IMR-90 (cell line): ENCODE data around the gene DIPK1B. TPM values are rescaled to one million over a fixed set of nuclear protein-coding genes. Genes with fewer than 3 reads are reported as not detected.

Experiments used
- ATAC-seq: fragments of 200-7000 bp; cut with Tn5 transposase; 2 replicates; pipeline ENCODE4 v1.9.1; 2020; ENCODE audit warnings: low read depth, mild to moderate bottlenecking, moderate library complexity
- BruUV-seq: library from RNA; stranded (reverse); fragments of 400-500 nt; replicated peaks from 2 replicates; lab custom pipeline; 2021; lab: Mats Ljungman, UMichigan
- CTCF ChIA-PET: fragments of 300-600 bp; formaldehyde crosslinking; extraction: SDS; loops from one replicate; lab custom pipeline; 2021; ENCODE audit warnings: antibody characterized with exemption; lab: Yijun Ruan, JAX
- POLR2A ChIA-PET: fragments of 300-600 bp; sonication (Branson Sonifier 250); formaldehyde crosslinking; loops from one replicate; lab custom pipeline; 2022; ENCODE audit warnings: antibody characterized with exemption; ENCODE audit not compliant: unreplicated experiment; lab: Charles Lee
- DNase-seq: peaks from one replicate; pipeline ENCODE4 v3.0.0; 2013
- H2AFZ ChIP-seq: replicated peaks from 2 replicates; pipeline ENCODE3; 2013; ENCODE audit warnings: low read length, mild to moderate bottlenecking; ENCODE audit not compliant: poor library complexity
- H2AK5ac ChIP-seq: 2 replicates; pipeline ENCODE4 v1.6.1; 2013; ENCODE audit warnings: low read depth, low read length, inconsistent platforms
- H2AK9ac ChIP-seq: replicated peaks from 2 replicates; pipeline ENCODE3; 2013; ENCODE audit warnings: mild to moderate bottlenecking, low read depth, low read length, moderate library complexity; ENCODE audit not compliant: poor library complexity
- H2BK120ac ChIP-seq: 2 replicates; pipeline ENCODE4 v1.6.1; 2013; ENCODE audit warnings: low read depth, low read length, inconsistent platforms
- H2BK15ac ChIP-seq: 3 replicates; pipeline ENCODE4 v1.6.1; 2013; ENCODE audit warnings: low read depth, low read length, inconsistent platforms
- H2BK20ac ChIP-seq: 2 replicates; pipeline ENCODE4 v1.6.1; 2013; ENCODE audit warnings: low read depth, mild to moderate bottlenecking, inconsistent platforms, low read length, moderate library complexity
- H2BK5ac ChIP-seq: 2 replicates; pipeline ENCODE4 v1.6.1; 2013; ENCODE audit warnings: mild to moderate bottlenecking, low read depth, low read length, inconsistent platforms; ENCODE audit not compliant: poor library complexity, severe bottlenecking
- H3K14ac ChIP-seq: replicated peaks from 2 replicates; pipeline ENCODE4 v1.6.1; 2013; ENCODE audit warnings: low read depth, low read length, inconsistent platforms
- H3K18ac ChIP-seq: 2 replicates; pipeline ENCODE4 v1.6.1; 2013; ENCODE audit warnings: low read depth, low read length, control low read depth
- H3K23ac ChIP-seq: 2 replicates; pipeline ENCODE4 v1.6.1; 2013; ENCODE audit warnings: low read depth, low read length, inconsistent platforms
- H3K27ac ChIP-seq: 2 replicates; pipeline ENCODE4 v1.5.1; 2013; ENCODE audit warnings: mild to moderate bottlenecking, control low read depth, low read length; ENCODE audit not compliant: insufficient read depth
- H3K27me3 ChIP-seq: 2 replicates; pipeline ENCODE4 v1.6.1; 2013; ENCODE audit warnings: low read length; ENCODE audit not compliant: control insufficient read depth, insufficient read depth
- H3K36me3 ChIP-seq: 2 replicates; pipeline ENCODE4 v1.6.1; 2013; ENCODE audit warnings: low read length, mixed read lengths; ENCODE audit not compliant: control insufficient read depth, insufficient read depth
- H3K4ac ChIP-seq: 2 replicates; pipeline ENCODE4 v1.6.1; 2013; ENCODE audit warnings: low read depth, low read length, inconsistent platforms
- H3K4me1 ChIP-seq: 2 replicates; pipeline ENCODE4 v1.6.1; 2013; ENCODE audit warnings: low read length, mixed read lengths; ENCODE audit not compliant: control insufficient read depth, insufficient read depth
- H3K4me2 ChIP-seq: 2 replicates; pipeline ENCODE4 v1.6.1; 2013; ENCODE audit warnings: low read depth, mild to moderate bottlenecking, control low read depth, low read length, moderate library complexity
- H3K4me3 ChIP-seq: 2 replicates; pipeline ENCODE4 v1.5.1; 2013; ENCODE audit warnings: low read depth, mild to moderate bottlenecking, control low read depth, low read length, moderate library complexity; ENCODE audit not compliant: insufficient read depth
- H3K56ac ChIP-seq: 2 replicates; pipeline ENCODE4 v1.6.1; 2013; ENCODE audit warnings: low read length, inconsistent platforms; ENCODE audit not compliant: insufficient read depth; ENCODE audit errors: extremely low read depth
- H3K79me1 ChIP-seq, 2 experiments: 2 replicates each; pipeline ENCODE4 v1.6.1; 2013; ENCODE audit warnings: low read length in 2 of 2, inconsistent platforms in 1 of 2, low read depth in 1 of 2
- H3K9ac ChIP-seq: 2 replicates; pipeline ENCODE4 v1.6.1; 2013; ENCODE audit warnings: low read depth, low read length, control low read depth
- H3K9me1 ChIP-seq: 2 replicates; pipeline ENCODE4 v1.6.1; 2013; ENCODE audit warnings: low read length, inconsistent platforms; ENCODE audit not compliant: insufficient read depth
- H3K9me3 ChIP-seq: 2 replicates; pipeline ENCODE4 v1.6.1; 2013; ENCODE audit warnings: low read length; ENCODE audit not compliant: control insufficient read depth, insufficient read depth
- H4K20me1 ChIP-seq: 2 replicates; pipeline ENCODE4 v1.6.1; 2013; ENCODE audit warnings: low read length, inconsistent platforms; ENCODE audit not compliant: insufficient read depth
- H4K5ac ChIP-seq: 2 replicates; pipeline ENCODE4 v1.6.1; 2013; ENCODE audit warnings: mild to moderate bottlenecking, low read depth, low read length, control low read depth
- H4K8ac ChIP-seq, 2 experiments: 2 replicates each; pipeline ENCODE4 v1.6.1; 2013; ENCODE audit warnings: low read depth in 2 of 2, low read length in 2 of 2, control low read depth in 1 of 2, inconsistent platforms in 1 of 2
- H4K91ac ChIP-seq: 2 replicates; pipeline ENCODE4 v1.6.1; 2013; ENCODE audit warnings: low read depth, low read length, inconsistent platforms; ENCODE audit not compliant: insufficient read depth
- BHLHE40 ChIP-seq: fragments of 150-350 bp; IDR thresholded peaks from 2 replicates; pipeline ENCODE4 v1.6.1; 2016; ENCODE audit warnings: mild to moderate bottlenecking, low read depth, low read length
- CEBPB ChIP-seq: IDR thresholded peaks from 2 replicates; pipeline ENCODE4 v1.6.1; 2012; ENCODE audit warnings: low read depth, low read length, improper control_type of control experiment
- MAFK ChIP-seq: IDR thresholded peaks from 2 replicates; pipeline ENCODE4 v1.6.1; 2012; ENCODE audit warnings: low read depth, low read length, improper control_type of control experiment
- MAZ ChIP-seq: IDR thresholded peaks from 2 replicates; pipeline ENCODE4 v1.6.1; 2012; ENCODE audit warnings: low read depth, mild to moderate bottlenecking, low read length, improper control_type of control experiment, moderate library complexity, borderline replicate concordance
- RAD21 ChIP-seq: IDR thresholded peaks from 2 replicates; pipeline ENCODE4 v1.6.1; 2012; ENCODE audit warnings: low read length, improper control_type of control experiment
- USF2 ChIP-seq: fragments of 150-350 bp; IDR thresholded peaks from 2 replicates; pipeline ENCODE4 v1.6.1; 2017; ENCODE audit warnings: mild to moderate bottlenecking, antibody characterized with exemption, low read length, low read depth
- WGBS, 2 experiments: methylation state at CpG; one replicate each; pipeline versions ENCODE4 v1.1.5 to v1.1.7; 2013; ENCODE audit warnings: missing lambda C conversion rate in 2 of 2; ENCODE audit not compliant: insufficient read length in 1 of 2; ENCODE audit errors: extremely low coverage in 2 of 2; 5-methylcytosine and 5-hydroxymethylcytosine counted together
- dilution Hi-C: fragments of 300-500 bp; cut with HindIII; formaldehyde crosslinking; loops from one replicate; pipeline ENCODE4 v1.14.3; 2018; ENCODE audit warnings: low sequenced_read_pairs; ENCODE audit not compliant: unreplicated experiment
- in situ Hi-C: fragments of 300-500 bp; cut with MboI; formaldehyde crosslinking; loops from 3 replicates; pipeline ENCODE4 v1.14.3; 2019; ENCODE audit warnings: low sequenced_read_pairs, inconsistent platforms, mixed read lengths
- intact Hi-C: fragments of 100-400 bp; cut with micrococcal nuclease; formaldehyde crosslinking; loops from 2 replicates; pipeline ENCODE4 v1.10.0; 2022
- polyA plus RNA-seq, 3 experiments: library from polyadenylated mRNA; depleted of rRNA; stranded (reverse); fragments of >200 nt; gene quantifications; 2 replicates each; pipeline ENCODE4 v1.2.3, GENCODE V29; 2012; ENCODE audit warnings: low replicate concordance in 1 of 3
- total RNA-seq: library from RNA; depleted of rRNA; stranded (reverse); fragments of >200 nt; gene quantifications from 2 replicates; pipeline ENCODE4 v1.2.3, GENCODE V29; 2012

The DIPK1B gene
- total and polyA plus RNA-seq, 2 of the 4 experiments (the other 2 are of a cell fraction): 3.4 to 7.1 TPM

- no peak for TF ChIP-seq MAFK
- no peak for TF ChIP-seq RAD21
Measured at GRCh38 chr9:136713550-136713949, 1.2 kb downstream of the DIPK1B start (continued).

- no TSS peak for BruUV-seq
- Histone ChIP-seq H2BK5ac (no peak overlapping the region), H4K8ac (no peak overlapping the region), H4K5ac (no peak overlapping the region), H2AFZ (no peak overlapping the region), H3K14ac (no peak overlapping the region), H3K23ac (no peak overlapping the region), H4K20me1 (no peaks in the 10 kb centered on the region), H3K9me3 (no peaks in the 10 kb centered on the region), H3K9ac (no peak overlapping the region), H2BK120ac (no peak overlapping the region), H3K27ac (no peak overlapping the region), H3K4me3 (no peak overlapping the region), H2AK9ac (no peak overlapping the region), H3K79me1 (no peaks in the 10 kb centered on the region), H3K18ac (no peak overlapping the region), H3K4ac (no peak overlapping the region), H3K4me1 (peaks cover 1% of the 10 kb centered on the region; the same call in 1 of the 2 replicates), H3K36me3 (no peaks in the 10 kb centered on the region), H3K27me3 (peaks cover 15% of the 10 kb centered on the region), H2BK20ac (no peak overlapping the region), H2AK5ac (no peak overlapping the region), H3K4me2 (no peak overlapping the region), H2BK15ac (no peak overlapping the region), H3K56ac (no peak overlapping the region), H3K9me1 (no peaks in the 10 kb centered on the region), H4K91ac (no peak overlapping the region)
- ATAC-seq (no peak), DNase-seq (no peak)
- in situ Hi-C loops (no loop called here), dilution Hi-C loops (no loop called here), intact Hi-C loops (no loop called here)
- ChIA-PET CTCF (interaction anchor here (1.3 kb wide), 1 partner anchor 47 kb away, joined by 3 read pairs; no protein-coding TSS in a partner anchor), POLR2A (no interaction called here)
- TF ChIP-seq MAFK (no peak), MAZ (no peak), BHLHE40 (no peak), USF2 (no peak), CEBPB (no peak)
- WGBS, 2 experiments: 80% methylated on average over 9 of the region's 17 CpGs; no CpG with 5 or more reads in 1 of the 2 experiments
Measured at GRCh38 chr9:136714096-136714892, 1.9 kb downstream of the DIPK1B start.
